ENCODE results near the gene DDAH1.

The DDAH1 gene

GRCh38 chr1:85428471-85429089, 36.4 kb downstream of the DDAH1 start:
- H3K4me3 ChIP-seq (ENCODE audit: low read length): no peak overlapping the region

GRCh38 chr1:85427849-85428248, 37.1 kb downstream of the DDAH1 start:
- TF ChIP-seq CTCF (IDR thresholded peaks at IDR 0.05; ENCODE audit: insufficient read depth, low read depth, low read length, missing control alignments): no peak
- no peak overlapping the region for H3K4me3 ChIP-seq (ENCODE audit: low read length)
- DNase-seq (ENCODE audit: low read depth): no peak

More at GRCh38 chr1:85428471-85429089, 36.4 kb downstream of the DDAH1 start:
- no peak for DNase-seq (ENCODE audit: low read depth)
- TF ChIP-seq CTCF (IDR thresholded peaks at IDR 0.05; ENCODE audit: insufficient read depth, low read depth, low read length, missing control alignments): no peak

- no peak overlapping the region for H3K4me3 ChIP-seq (ENCODE audit: low read length)
- DNase-seq (ENCODE audit: low read depth): no peak
- no peak for TF ChIP-seq CTCF (IDR thresholded peaks at IDR 0.05; ENCODE audit: insufficient read depth, low read depth, low read length, missing control alignments)
Observed at GRCh38 chr1:85427331-85427730, 37.6 kb downstream of the DDAH1 start.

GRCh38 chr1:85421179-85421578, 43.8 kb downstream of the DDAH1 start:
- no peak for TF ChIP-seq CTCF (IDR thresholded peaks at IDR 0.05; ENCODE audit: insufficient read depth, low read depth, low read length, missing control alignments)
- no peak overlapping the region for H3K4me3 ChIP-seq (ENCODE audit: low read length)
- DNase-seq (ENCODE audit: low read depth): no peak

- no peak for DNase-seq (ENCODE audit: low read depth)
- H3K4me3 ChIP-seq (ENCODE audit: low read length): no peak overlapping the region
- TF ChIP-seq CTCF (IDR thresholded peaks at IDR 0.05; ENCODE audit: insufficient read depth, low read depth, low read length, missing control alignments): no peak
Observed at GRCh38 chr1:85420199-85420598, 44.8 kb downstream of the DDAH1 start.

GRCh38 chr1:85417876-85418275, 47.1 kb downstream of the DDAH1 start:
- DNase-seq (ENCODE audit: low read depth): no peak
- TF ChIP-seq CTCF (IDR thresholded peaks at IDR 0.05; ENCODE audit: insufficient read depth, low read depth, low read length, missing control alignments): no peak
- no peak overlapping the region for H3K4me3 ChIP-seq (ENCODE audit: low read length)

- no peak for TF ChIP-seq CTCF (IDR thresholded peaks at IDR 0.05; ENCODE audit: insufficient read depth, low read depth, low read length, missing control alignments)
- DNase-seq (ENCODE audit: low read depth): no peak
- no peak overlapping the region for H3K4me3 ChIP-seq (ENCODE audit: low read length)
Observed at GRCh38 chr1:85417017-85417416, 47.9 kb downstream of the DDAH1 start.

All from epithelial cell of esophagus (primary cell).